NAMALWA (cell line): ENCODE measurements around the gene PBX1.

Source experiments
- DNase-seq: peaks from one replicate; pipeline ENCODE4 v3.0.0-alpha.2; 2015; ENCODE audit warnings: low spot score

The PBX1 gene

GRCh38 chr1:164726235-164726634, 167.3 kb downstream of the PBX1 start:
- DNase-seq, result no peak

- DNase-seq, result no peak
Observed at GRCh38 chr1:164728719-164729118, 169.7 kb downstream of the PBX1 start.

- no peak for DNase-seq
Observed at GRCh38 chr1:164731161-164731876, 172.3 kb downstream of the PBX1 start.

GRCh38 chr1:164733070-164733469, 174.1 kb downstream of the PBX1 start:
- no peak for DNase-seq

GRCh38 chr1:164733734-164734133, 174.8 kb downstream of the PBX1 start:
- no peak for DNase-seq

GRCh38 chr1:164735315-164736052, 176.5 kb downstream of the PBX1 start:
- no peak for DNase-seq

- no peak for DNase-seq
Observed at GRCh38 chr1:164736137-164736536, 177.2 kb downstream of the PBX1 start.

- no peak for DNase-seq
Observed at GRCh38 chr1:164739189-164739588, 180.2 kb downstream of the PBX1 start.

GRCh38 chr1:164740000-164740526, 181.1 kb downstream of the PBX1 start:
- DNase-seq, result no peak

- no peak for DNase-seq
Observed at GRCh38 chr1:164742745-164743144, 183.8 kb downstream of the PBX1 start.

- no peak for DNase-seq
Observed at GRCh38 chr1:164743976-164744375, 185.0 kb downstream of the PBX1 start.

GRCh38 chr1:164745736-164746135, 186.8 kb downstream of the PBX1 start:
- DNase-seq, result no peak

GRCh38 chr1:164746632-164747031, 187.6 kb downstream of the PBX1 start:
- DNase-seq, result no peak

- no peak for DNase-seq
Observed at GRCh38 chr1:164748253-164748899, 189.4 kb downstream of the PBX1 start.

GRCh38 chr1:164753521-164754077, 194.6 kb downstream of the PBX1 start:
- no peak for DNase-seq

- DNase-seq, result no peak
Observed at GRCh38 chr1:164754088-164754600, 195.2 kb downstream of the PBX1 start.

- no peak for DNase-seq
Observed at GRCh38 chr1:164755690-164756089, 196.7 kb downstream of the PBX1 start.

- DNase-seq, result no peak
Observed at GRCh38 chr1:164756741-164757140, 197.8 kb downstream of the PBX1 start.

GRCh38 chr1:164757625-164758024, 198.6 kb downstream of the PBX1 start:
- DNase-seq, result no peak

GRCh38 chr1:164759144-164759920, 200.3 kb downstream of the PBX1 start:
- DNase-seq, result no peak

- DNase-seq, result no peak
Observed at GRCh38 chr1:164759979-164760469, 201.0 kb downstream of the PBX1 start.
